ENCODE results near the gene GRIFIN. TPM values are rescaled to one million over a fixed set of nuclear protein-coding genes. Genes with fewer than 3 reads are reported as not detected.

GRIFIN gene
- total and polyA plus RNA-seq, 10 donors = not detected

DNA sequence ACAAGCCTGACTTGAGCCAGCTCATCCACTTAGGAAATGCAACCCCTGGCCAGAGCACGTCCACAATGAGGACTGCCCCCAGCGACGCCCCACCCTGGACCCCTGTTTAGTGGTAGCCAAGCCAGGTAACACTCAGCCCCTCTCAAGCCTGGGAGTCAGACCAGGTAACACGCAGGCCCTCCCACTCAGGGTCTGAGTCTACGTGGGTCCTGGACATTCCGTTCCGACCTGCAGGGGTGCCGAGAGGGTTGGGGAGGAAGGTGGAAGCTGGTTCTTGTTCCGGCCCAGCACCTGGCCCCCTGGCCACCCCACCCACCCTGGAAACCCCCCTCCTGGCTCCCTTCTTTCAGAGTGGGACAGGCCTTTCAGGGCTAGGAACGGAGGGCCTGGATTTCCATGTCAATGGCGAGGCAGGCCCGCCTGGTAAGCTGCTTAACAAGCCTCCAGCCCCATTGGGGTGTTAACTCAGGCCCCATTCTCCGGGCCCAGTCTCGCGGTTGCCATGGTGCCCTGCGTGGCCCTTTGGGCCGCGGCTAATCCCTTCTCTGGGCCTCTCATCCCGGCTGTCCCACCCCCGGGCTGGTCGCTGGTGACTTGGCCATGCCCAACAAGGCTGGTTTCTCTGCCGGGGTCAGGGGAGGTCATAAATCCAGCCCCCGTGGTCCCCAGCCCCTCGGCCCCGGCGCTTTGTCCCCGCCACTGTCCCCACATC lies 23.7 kb upstream of the GRIFIN start:
- TF ChIP-seq, protein P1, sequence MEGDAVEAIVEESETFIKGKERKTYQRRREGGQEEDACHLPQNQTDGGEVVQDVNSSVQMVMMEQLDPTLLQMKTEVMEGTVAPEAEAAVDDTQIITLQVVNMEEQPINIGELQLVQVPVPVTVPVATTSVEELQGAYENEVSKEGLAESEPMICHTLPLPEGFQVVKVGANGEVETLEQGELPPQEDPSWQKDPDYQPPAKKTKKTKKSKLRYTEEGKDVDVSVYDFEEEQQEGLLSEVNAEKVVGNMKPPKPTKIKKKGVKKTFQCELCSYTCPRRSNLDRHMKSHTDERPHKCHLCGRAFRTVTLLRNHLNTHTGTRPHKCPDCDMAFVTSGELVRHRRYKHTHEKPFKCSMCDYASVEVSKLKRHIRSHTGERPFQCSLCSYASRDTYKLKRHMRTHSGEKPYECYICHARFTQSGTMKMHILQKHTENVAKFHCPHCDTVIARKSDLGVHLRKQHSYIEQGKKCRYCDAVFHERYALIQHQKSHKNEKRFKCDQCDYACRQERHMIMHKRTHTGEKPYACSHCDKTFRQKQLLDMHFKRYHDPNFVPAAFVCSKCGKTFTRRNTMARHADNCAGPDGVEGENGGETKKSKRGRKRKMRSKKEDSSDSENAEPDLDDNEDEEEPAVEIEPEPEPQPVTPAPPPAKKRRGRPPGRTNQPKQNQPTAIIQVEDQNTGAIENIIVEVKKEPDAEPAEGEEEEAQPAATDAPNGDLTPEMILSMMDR (IDR thresholded peaks at IDR 0.05 in 8 of 11, conservative IDR thresholded peaks at IDR 0.05 in 3 of 11) = no peak
- TF ChIP-seq POLR2AphosphoS5 (IDR thresholded peaks at IDR 0.05) = no peak
- TF ChIP-seq POLR2A (IDR thresholded peaks at IDR 0.05) = no peak
- H3K4me3 ChIP-seq = no peak overlapping the region
- peaks cover 0 to 33% (median 0%) of the 10 kb centered on the region in 7 donors for H3K27me3 ChIP-seq (replicated peaks in 1 of 7)
- H3K36me3 ChIP-seq = no peaks in the 10 kb centered on the region
- H3K4me1 ChIP-seq = peaks cover 0 to 20% (median 6%) of the 10 kb centered on the region in 6 donors
- intact Hi-C loops (cut with DNase I; ENCODE audit: low total_unique reads) = no loop called here
- no peak overlapping the region for H3K27ac ChIP-seq
- no peak for DNase-seq
- 89 to 95% (median 91%) methylated on average over 22 to 27 of the region's 27 CpGs for WGBS, 5 donors
- H3K9me3 ChIP-seq = no peaks in the 10 kb centered on the region

DNA sequence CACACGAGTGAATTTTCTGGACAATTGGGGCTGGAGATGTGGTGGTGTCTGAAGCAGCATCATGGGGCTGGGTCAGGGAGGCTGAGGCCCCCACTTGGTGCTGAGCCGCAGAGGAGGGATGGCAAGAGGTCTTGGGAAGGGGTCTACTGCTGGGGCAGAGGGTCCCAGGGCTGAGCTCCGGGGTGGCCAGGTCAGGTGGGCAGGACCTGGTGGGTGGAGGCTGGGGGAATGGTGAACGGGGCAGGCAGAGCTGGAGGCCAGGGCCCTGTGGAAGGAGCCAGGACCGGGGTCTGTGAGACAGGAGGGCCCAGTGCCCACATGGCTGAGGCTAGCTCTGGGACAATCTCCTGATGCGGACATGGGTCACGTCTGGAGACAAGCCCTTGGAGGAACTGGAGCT lies 23.0 kb upstream of the GRIFIN start:
- TF ChIP-seq POLR2AphosphoS5 (IDR thresholded peaks at IDR 0.05) (no peak), POLR2A (IDR thresholded peaks at IDR 0.05) (no peak)
- TF ChIP-seq, protein P1 (IDR thresholded peaks at IDR 0.05 in 8 of 11, conservative IDR thresholded peaks at IDR 0.05 in 3 of 11) = no peak
- intact Hi-C loops (cut with DNase I; ENCODE audit: low total_unique reads) = no loop called here
- Histone ChIP-seq H3K36me3 (no peaks in the 10 kb centered on the region), H3K4me1 (peaks cover 0 to 26% (median 11%) of the 10 kb centered on the region in 6 donors), H3K27ac (no peak overlapping the region), H3K27me3 (replicated peaks in 1 of 7) (peaks cover 0 to 40% (median 7%) of the 10 kb centered on the region in 7 donors), H3K4me3 (no peak overlapping the region), H3K9me3 (no peaks in the 10 kb centered on the region)
- DNase-seq = no peak
- WGBS, 5 donors = 83 to 95% (median 90%) methylated on average over 6 to 7 of the region's 7 CpGs

DNA sequence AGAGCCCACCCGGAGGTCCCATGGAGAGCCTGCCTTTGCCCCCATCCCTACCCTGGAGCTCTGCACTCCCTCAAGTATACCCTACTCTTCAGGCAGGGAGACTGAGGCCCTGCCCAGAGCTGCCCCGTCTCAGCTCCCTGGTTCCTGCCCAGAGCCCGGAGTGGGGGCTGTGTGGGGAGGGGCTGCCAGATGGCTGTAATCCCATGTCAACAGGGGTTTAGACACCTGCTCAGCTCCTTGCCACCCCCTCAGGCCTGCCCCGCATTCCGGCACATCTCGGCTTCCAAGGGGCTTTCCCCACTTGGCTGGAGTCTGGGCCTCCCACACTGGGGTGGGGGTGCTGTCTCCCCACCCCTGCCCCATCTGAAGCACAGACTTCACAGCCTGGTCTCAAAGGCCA lies 22.5 kb upstream of the GRIFIN start:
- Histone ChIP-seq H3K27ac (no peak overlapping the region), H3K27me3 (replicated peaks in 1 of 7) (peaks cover 0 to 45% (median 9%) of the 10 kb centered on the region in 7 donors), H3K4me3 (no peak overlapping the region), H3K4me1 (peaks cover 0 to 30% (median 14%) of the 10 kb centered on the region in 6 donors), H3K9me3 (no peaks in the 10 kb centered on the region), H3K36me3 (no peaks in the 10 kb centered on the region)
- no peak for DNase-seq
- intact Hi-C loops (cut with DNase I; ENCODE audit: low total_unique reads) = no loop called here
- TF ChIP-seq POLR2A (IDR thresholded peaks at IDR 0.05) (no peak), POLR2AphosphoS5 (IDR thresholded peaks at IDR 0.05) (no peak)
- TF ChIP-seq, protein P1 (IDR thresholded peaks at IDR 0.05 in 8 of 11, conservative IDR thresholded peaks at IDR 0.05 in 3 of 11) = no peak
- WGBS, 5 donors = 71 to 94% (median 80%) methylated on average over 3 to 6 of the region's 6 CpGs

DNA sequence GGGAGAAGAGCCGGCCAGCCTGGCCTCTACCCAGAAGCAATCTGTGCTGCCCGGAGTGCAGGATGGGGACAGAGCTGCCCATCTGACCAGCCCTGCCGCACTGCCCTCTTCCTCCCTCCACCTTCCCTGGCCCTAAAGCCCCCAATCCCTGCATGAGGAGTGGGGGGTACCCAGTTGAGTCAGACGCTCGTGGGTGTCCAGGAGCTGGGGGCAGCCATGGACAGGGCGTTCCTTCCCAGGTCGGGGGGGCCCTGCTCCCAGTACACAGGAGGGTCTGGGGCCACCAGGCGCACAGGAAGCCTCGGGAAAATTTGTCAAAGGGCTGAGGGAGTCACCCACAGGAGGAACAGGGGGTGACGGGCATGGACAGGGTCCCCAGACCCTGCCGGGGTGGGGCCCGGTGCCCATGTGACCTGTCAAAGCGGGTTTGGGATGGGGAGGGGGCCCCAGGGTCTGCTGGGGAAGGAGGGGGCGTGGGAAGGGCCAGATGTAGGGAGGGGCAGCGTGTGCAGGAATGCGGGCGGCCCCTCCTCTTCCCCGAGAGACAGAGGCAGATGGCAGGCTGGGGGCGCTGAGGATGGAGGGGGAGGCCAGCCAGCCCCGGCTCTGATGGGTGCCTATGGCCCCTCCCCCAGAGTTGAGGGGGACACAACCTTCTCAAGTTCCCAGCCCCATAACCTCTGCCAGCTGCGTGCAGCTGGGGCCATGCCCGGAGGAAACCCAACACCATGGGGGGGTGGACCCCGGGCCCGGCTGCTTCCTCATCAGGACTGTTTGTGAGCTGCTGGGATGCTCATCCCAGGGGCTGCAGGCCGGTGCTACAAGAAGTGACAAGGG lies 21.5 kb upstream of the GRIFIN start:
- DNase-seq = no peak
- TF ChIP-seq POLR2AphosphoS5 (IDR thresholded peaks at IDR 0.05) (no peak), POLR2A (IDR thresholded peaks at IDR 0.05) (no peak)
- TF ChIP-seq, protein P1 (IDR thresholded peaks at IDR 0.05 in 8 of 11, conservative IDR thresholded peaks at IDR 0.05 in 3 of 11) = no peak
- Histone ChIP-seq H3K27ac (no peak overlapping the region), H3K9me3 (no peaks in the 10 kb centered on the region), H3K4me3 (no peak overlapping the region), H3K27me3 (replicated peaks in 1 of 7) (peaks cover 0 to 55% (median 9%) of the 10 kb centered on the region in 7 donors), H3K4me1 (peaks cover 0 to 31% (median 14%) of the 10 kb centered on the region in 6 donors), H3K36me3 (no peaks in the 10 kb centered on the region)
- intact Hi-C loops (cut with DNase I; ENCODE audit: low total_unique reads) = no loop called here
- 32 to 45% (median 40%) methylated on average over 9 to 24 of the region's 25 CpGs for WGBS, 5 donors

Measured in spleen (tissue), 11 donors.